Effector memory CD8-positive, alpha-beta T cell (primary cell): ENCODE results near the gene WBP2.

Source experiments
- ATAC-seq: fragments of 150-1000 bp; cut with Tn5 transposase; replicated peaks from 2 replicates; pipeline ENCODE4 v1.10.0; 2021; ENCODE audit warnings: mild to moderate bottlenecking, moderate library complexity
- DNase-seq, 3 experiments: peaks; one replicate each; pipeline ENCODE4 v3.0.0; 2021
- H3K27ac Mint-ChIP-seq, 2 donors: one replicate each; pipeline ENCODE4 v1.8.0; 2022; ENCODE audit warnings: mild to moderate bottlenecking in 2 of 2, mixed read lengths in 2 of 2, moderate library complexity in 2 of 2
- H3K27me3 Mint-ChIP-seq, 2 donors: one replicate each; pipeline ENCODE4 v1.8.0; 2022; ENCODE audit warnings: mixed read lengths in 2 of 2
- H3K36me3 Mint-ChIP-seq: one replicate; pipeline ENCODE4 v1.8.0; 2022; ENCODE audit warnings: mild to moderate bottlenecking, moderate library complexity, mixed read lengths; ENCODE audit not compliant: insufficient read depth
- H3K4me1 Mint-ChIP-seq, 2 donors: one replicate each; pipeline ENCODE4 v1.8.0; 2022; ENCODE audit warnings: low read depth in 2 of 2, mixed read lengths in 2 of 2
- H3K4me3 Mint-ChIP-seq, 2 donors: one replicate each; pipeline ENCODE4 v1.8.0; 2022; ENCODE audit warnings: mild to moderate bottlenecking in 2 of 2, mixed read lengths in 2 of 2, moderate library complexity in 2 of 2
- H3K9me3 Mint-ChIP-seq, 2 donors: one replicate each; pipeline ENCODE4 v1.8.0; 2022; ENCODE audit warnings: mixed read lengths in 2 of 2

The WBP2 gene

GRCh38 chr17:75795820-75796607, 59.1 kb downstream of the WBP2 start:
- H3K27ac Mint-ChIP-seq, result no peak overlapping the region
- peaks cover 32% of the 10 kb centered on the region for H3K36me3 Mint-ChIP-seq
- no peak for ATAC-seq
- H3K27me3 Mint-ChIP-seq, result no peaks in the 10 kb centered on the region
- peaks cover 2 to 12% of the 10 kb centered on the region in 2 donors for H3K4me1 Mint-ChIP-seq
- no peak for DNase-seq
- no peaks in the 10 kb centered on the region for H3K9me3 Mint-ChIP-seq
- no peak overlapping the region for H3K4me3 Mint-ChIP-seq
